ENCODE data around the gene DCLRE1B. TPM values are rescaled to one million over a fixed set of nuclear protein-coding genes. Genes with fewer than 3 reads are reported as not detected.
"Not testable (repeated sequence)": the region's sequence is repeated elsewhere in the genome, so short reads cannot be mapped to it uniquely, and the experiment has no call there.

Gene DCLRE1B
- total and polyA plus RNA-seq, 2 donors: 2.9 to 7.6 TPM

GRCh38 chr1:113946678-113947387 lies 41.7 kb downstream of the DCLRE1B start:
- Histone ChIP-seq H3K9me3 (ENCODE audit: control insufficient read depth in 2 of 2, insufficient read depth in 1 of 2, low read length in 1 of 2) (no peaks in the 10 kb centered on the region), H3K4me3 (ENCODE audit: low read length in 2 of 2) (peak overlapping the region; percentile 23 to 29), H3K36me3 (ENCODE audit: control insufficient read depth in 2 of 2, insufficient read depth in 2 of 2, low read length in 1 of 2) (peaks cover 0 to 35% of the 10 kb centered on the region in 2 donors), H3K27me3 (ENCODE audit: control insufficient read depth in 2 of 2, insufficient read depth in 1 of 2, low read length in 1 of 2) (no peaks in the 10 kb centered on the region), H3K4me1 (ENCODE audit: control insufficient read depth in 2 of 2, insufficient read depth in 2 of 2, low read length in 2 of 2) (peaks cover 29 to 42% of the 10 kb centered on the region in 2 donors), H3K27ac (ENCODE audit: low read depth in 1 of 2, low read length in 1 of 2) (peak overlapping the region; percentile 75 to 88)
- DNase-seq (ENCODE audit: low read depth in 6 of 9, low spot score in 9 of 9): peak in 1 of 9 donors; percentile 38
- WGBS: 42% methylated on average over 3 of the region's 3 CpGs

- 19% methylated on average over 3 of the region's 3 CpGs for WGBS
- Histone ChIP-seq H3K4me3 (ENCODE audit: low read length in 2 of 2) (peak overlapping the region; percentile 23 to 29), H3K4me1 (ENCODE audit: control insufficient read depth in 2 of 2, insufficient read depth in 2 of 2, low read length in 2 of 2) (peaks cover 27 to 39% of the 10 kb centered on the region in 2 donors)
Measured at GRCh38 chr1:113947388-113948107, 42.4 kb downstream of the DCLRE1B start.

GRCh38 chr1:113948151-113948550 lies 43.0 kb downstream of the DCLRE1B start:
- Histone ChIP-seq H3K27ac (ENCODE audit: low read depth in 1 of 2, low read length in 1 of 2) (peak overlapping the region; percentile 26 to 88), H3K36me3 (ENCODE audit: control insufficient read depth in 2 of 2, insufficient read depth in 2 of 2, low read length in 1 of 2) (peaks cover 0 to 29% of the 10 kb centered on the region in 2 donors), H3K4me1 (ENCODE audit: control insufficient read depth in 2 of 2, insufficient read depth in 2 of 2, low read length in 2 of 2) (peaks cover 27 to 39% of the 10 kb centered on the region in 2 donors), H3K4me3 (ENCODE audit: low read length in 2 of 2) (peak overlapping the region in 1 of 2 donors; percentile 23)
- DNase-seq (ENCODE audit: low read depth in 6 of 9, low spot score in 9 of 9); H3K9me3 ChIP-seq (ENCODE audit: control insufficient read depth in 2 of 2, insufficient read depth in 1 of 2, low read length in 1 of 2); H3K27me3 ChIP-seq (ENCODE audit: control insufficient read depth in 2 of 2, insufficient read depth in 1 of 2, low read length in 1 of 2): not testable (repeated sequence)
- 87% methylated on average over 4 of the region's 4 CpGs for WGBS

More at GRCh38 chr1:113947388-113948107, 42.4 kb downstream of the DCLRE1B start:
- Histone ChIP-seq H3K27me3 (ENCODE audit: control insufficient read depth in 2 of 2, insufficient read depth in 1 of 2, low read length in 1 of 2) (no peaks in the 10 kb centered on the region), H3K9me3 (ENCODE audit: control insufficient read depth in 2 of 2, insufficient read depth in 1 of 2, low read length in 1 of 2) (no peaks in the 10 kb centered on the region), H3K36me3 (ENCODE audit: control insufficient read depth in 2 of 2, insufficient read depth in 2 of 2, low read length in 1 of 2) (peaks cover 0 to 31% of the 10 kb centered on the region in 2 donors), H3K27ac (ENCODE audit: low read depth in 1 of 2, low read length in 1 of 2) (peak overlapping the region; percentile 75 to 88)
- DNase-seq (ENCODE audit: low read depth in 6 of 9, low spot score in 9 of 9): peak in 2 of 9 donors; percentile 43 to 60

- no peak overlapping the region for H3K4me3 ChIP-seq (ENCODE audit: low read length in 2 of 2)
- DNase-seq (ENCODE audit: low read depth in 6 of 9, low spot score in 9 of 9): peak in 1 of 9 donors; percentile 41
- 98% methylated on average over 5 of the region's 5 CpGs for WGBS
- peak overlapping the region in 1 of 2 donors; percentile 88 for H3K27ac ChIP-seq (ENCODE audit: low read depth in 1 of 2, low read length in 1 of 2)
- no peaks in the 10 kb centered on the region for H3K9me3 ChIP-seq (ENCODE audit: control insufficient read depth in 2 of 2, insufficient read depth in 1 of 2, low read length in 1 of 2)
- H3K27me3 ChIP-seq (ENCODE audit: control insufficient read depth in 2 of 2, insufficient read depth in 1 of 2, low read length in 1 of 2): no peaks in the 10 kb centered on the region
- H3K4me1 ChIP-seq (ENCODE audit: control insufficient read depth in 2 of 2, insufficient read depth in 2 of 2, low read length in 2 of 2): peaks cover 25 to 39% of the 10 kb centered on the region in 2 donors
- H3K36me3 ChIP-seq (ENCODE audit: control insufficient read depth in 2 of 2, insufficient read depth in 2 of 2, low read length in 1 of 2): peaks cover 5 to 25% of the 10 kb centered on the region in 2 donors
Measured at GRCh38 chr1:113949007-113949406, 43.9 kb downstream of the DCLRE1B start.

- no peak for DNase-seq (ENCODE audit: low read depth in 6 of 9, low spot score in 9 of 9)
- H3K4me3 ChIP-seq (ENCODE audit: low read length in 2 of 2): no peak overlapping the region
- peaks cover 5 to 28% of the 10 kb centered on the region in 2 donors for H3K36me3 ChIP-seq (ENCODE audit: control insufficient read depth in 2 of 2, insufficient read depth in 2 of 2, low read length in 1 of 2)
- WGBS: 100% methylated on average over 1 of the region's 1 CpG
- no peaks in the 10 kb centered on the region for H3K27me3 ChIP-seq (ENCODE audit: control insufficient read depth in 2 of 2, insufficient read depth in 1 of 2, low read length in 1 of 2)
- no peaks in the 10 kb centered on the region for H3K9me3 ChIP-seq (ENCODE audit: control insufficient read depth in 2 of 2, insufficient read depth in 1 of 2, low read length in 1 of 2)
- peaks cover 25 to 29% of the 10 kb centered on the region in 2 donors for H3K4me1 ChIP-seq (ENCODE audit: control insufficient read depth in 2 of 2, insufficient read depth in 2 of 2, low read length in 2 of 2)
- H3K27ac ChIP-seq (ENCODE audit: low read depth in 1 of 2, low read length in 1 of 2): no peak overlapping the region
Measured at GRCh38 chr1:113950908-113951307, 45.8 kb downstream of the DCLRE1B start.

GRCh38 chr1:113951719-113952118 lies 46.6 kb downstream of the DCLRE1B start:
- Histone ChIP-seq H3K27ac (ENCODE audit: low read depth in 1 of 2, low read length in 1 of 2) (no peak overlapping the region), H3K4me3 (ENCODE audit: low read length in 2 of 2) (no peak overlapping the region), H3K4me1 (ENCODE audit: control insufficient read depth in 2 of 2, insufficient read depth in 2 of 2, low read length in 2 of 2) (peaks cover 23 to 25% of the 10 kb centered on the region in 2 donors), H3K36me3 (ENCODE audit: control insufficient read depth in 2 of 2, insufficient read depth in 2 of 2, low read length in 1 of 2) (peaks cover 5 to 34% of the 10 kb centered on the region in 2 donors), H3K9me3 (ENCODE audit: control insufficient read depth in 2 of 2, insufficient read depth in 1 of 2, low read length in 1 of 2) (no peaks in the 10 kb centered on the region), H3K27me3 (ENCODE audit: control insufficient read depth in 2 of 2, insufficient read depth in 1 of 2, low read length in 1 of 2) (no peaks in the 10 kb centered on the region)
- 99% methylated on average over 2 of the region's 2 CpGs for WGBS
- no peak for DNase-seq (ENCODE audit: low read depth in 6 of 9, low spot score in 9 of 9)

GRCh38 chr1:113957984-113958383 lies 52.9 kb downstream of the DCLRE1B start:
- Histone ChIP-seq H3K27me3 (ENCODE audit: control insufficient read depth in 2 of 2, insufficient read depth in 1 of 2, low read length in 1 of 2) (no peaks in the 10 kb centered on the region), H3K4me3 (ENCODE audit: low read length in 2 of 2) (no peak overlapping the region), H3K27ac (ENCODE audit: low read depth in 1 of 2, low read length in 1 of 2) (no peak overlapping the region), H3K9me3 (ENCODE audit: control insufficient read depth in 2 of 2, insufficient read depth in 1 of 2, low read length in 1 of 2) (no peaks in the 10 kb centered on the region), H3K36me3 (ENCODE audit: control insufficient read depth in 2 of 2, insufficient read depth in 2 of 2, low read length in 1 of 2) (peaks cover 22 to 68% of the 10 kb centered on the region in 2 donors), H3K4me1 (ENCODE audit: control insufficient read depth in 2 of 2, insufficient read depth in 2 of 2, low read length in 2 of 2) (no peaks in the 10 kb centered on the region)
- DNase-seq (ENCODE audit: low read depth in 6 of 9, low spot score in 9 of 9): no peak
- WGBS: 94% methylated on average over 1 of the region's 1 CpG

- H3K9me3 ChIP-seq (ENCODE audit: control insufficient read depth in 2 of 2, insufficient read depth in 1 of 2, low read length in 1 of 2): no peaks in the 10 kb centered on the region
- no peak for DNase-seq (ENCODE audit: low read depth in 6 of 9, low spot score in 9 of 9)
- WGBS: 100% methylated on average over 1 of the region's 1 CpG
- H3K36me3 ChIP-seq (ENCODE audit: control insufficient read depth in 2 of 2, insufficient read depth in 2 of 2, low read length in 1 of 2): peaks cover 27 to 74% of the 10 kb centered on the region in 2 donors
- H3K4me3 ChIP-seq (ENCODE audit: low read length in 2 of 2): no peak overlapping the region
- no peaks in the 10 kb centered on the region for H3K27me3 ChIP-seq (ENCODE audit: control insufficient read depth in 2 of 2, insufficient read depth in 1 of 2, low read length in 1 of 2)
- H3K27ac ChIP-seq (ENCODE audit: low read depth in 1 of 2, low read length in 1 of 2): no peak overlapping the region
- peaks cover 3 to 4% of the 10 kb centered on the region in 2 donors for H3K4me1 ChIP-seq (ENCODE audit: control insufficient read depth in 2 of 2, insufficient read depth in 2 of 2, low read length in 2 of 2)
Measured at GRCh38 chr1:113958691-113959090, 53.6 kb downstream of the DCLRE1B start.
